GM12878 (cell line): ENCODE measurements around the gene TIMM9. TPM values are rescaled to one million over a fixed set of nuclear protein-coding genes. Genes with fewer than 3 reads are reported as not detected.

ENCODE experiments used
- ATAC-seq: fragments of 200-7000 bp; cut with Tn5 transposase; 3 replicates; pipeline ENCODE4 v1.9.1; 2020; ENCODE audit warnings: mild to moderate bottlenecking, moderate library complexity
- BruUV-seq: library from RNA; stranded (reverse); fragments of 400-500 nt; replicated peaks from 2 replicates; lab custom pipeline; 2021; lab: Mats Ljungman, UMichigan
- CTCF ChIA-PET: fragments of 300-600 bp; sonication (Branson Sonifier 250); formaldehyde crosslinking; extraction: SDS; loops from one replicate; lab custom pipeline; 2021; ENCODE audit warnings: inconsistent platforms; lab: Yijun Ruan, JAX
- POLR2A ChIA-PET: fragments of 350-600 bp; formaldehyde crosslinking; extraction: SDS; loops from one replicate; lab custom pipeline; 2021; ENCODE audit warnings: inconsistent platforms; lab: Charles Lee
- RAD21 ChIA-PET: fragments of 300-600 bp; sonication (Branson Sonifier 250); formaldehyde crosslinking; loops from one replicate; lab custom pipeline; 2023; ENCODE audit warnings: antibody characterized with exemption; ENCODE audit not compliant: unreplicated experiment; lab: Charles Lee
- SMC1A ChIA-PET: fragments of 300-600 bp; sonication (Branson Sonifier 250); formaldehyde crosslinking; loops from one replicate; lab custom pipeline; 2023; ENCODE audit not compliant: unreplicated experiment, uncharacterized antibody; lab: Charles Lee
- DNase-seq: peaks from one replicate; pipeline ENCODE4 v3.0.0-alpha.2; 2011; ENCODE audit warnings: low read depth, low spot score
- FAIRE-seq: peaks from 3 replicates; lab custom pipeline; 2011; peaks lifted over from hg19 to GRCh38; lab: Jason Lieb, UNC
- H2AFZ ChIP-seq: 2 replicates; pipeline ENCODE4 v1.6.0; 2011; ENCODE audit warnings: low read depth, low read length, control low read depth; ENCODE audit not compliant: control insufficient read depth
- H3K27ac ChIP-seq: 2 replicates; pipeline ENCODE4 v1.5.1; 2011; ENCODE audit warnings: control low read depth; ENCODE audit not compliant: control insufficient read depth, insufficient read depth
- H3K27me3 ChIP-seq, 2 experiments: replicated peaks in 1 of 2; 2 replicates each; pipeline versions ENCODE4 v1.6.0 to v1.6.1; 2011; ENCODE audit warnings: low read length in 1 of 2; ENCODE audit not compliant: control insufficient read depth in 2 of 2, insufficient read depth in 2 of 2
- H3K36me3 ChIP-seq, 2 experiments: 2 replicates each; pipeline ENCODE4 v1.5.1; 2011; ENCODE audit warnings: low read length in 1 of 2; ENCODE audit not compliant: control insufficient read depth in 2 of 2, insufficient read depth in 2 of 2
- H3K4me1 ChIP-seq: 2 replicates; pipeline ENCODE4 v1.6.1; 2011; ENCODE audit warnings: mild to moderate bottlenecking, low read length, moderate library complexity, mixed read lengths; ENCODE audit not compliant: control insufficient read depth, insufficient read depth
- H3K4me2 ChIP-seq: 2 replicates; pipeline ENCODE4 v1.6.0; 2011; ENCODE audit warnings: control low read depth; ENCODE audit not compliant: control insufficient read depth, insufficient read depth
- H3K4me3 ChIP-seq: fragments of 200-600 bp; sonication (generic); 2 replicates; pipeline ENCODE4 v1.5.1; 2016
- H3K79me2 ChIP-seq: 2 replicates; pipeline ENCODE4 v1.6.0; 2011; ENCODE audit warnings: low read length; ENCODE audit not compliant: control insufficient read depth, insufficient read depth
- H3K9ac ChIP-seq: 2 replicates; pipeline ENCODE4 v1.8.0; 2011; ENCODE audit warnings: low read length, control low read depth, mixed read lengths; ENCODE audit not compliant: control insufficient read depth, insufficient read depth
- H3K9me3 ChIP-seq: replicated peaks from 3 replicates; pipeline ENCODE4 v1.5.1; 2011; ENCODE audit warnings: mild to moderate bottlenecking, low read length; ENCODE audit not compliant: control insufficient read depth, insufficient read depth
- H4K20me1 ChIP-seq: 2 replicates; pipeline ENCODE4 v1.6.0; 2011; ENCODE audit not compliant: control insufficient read depth, insufficient read depth
- CBFB ChIP-seq: IDR thresholded peaks from 2 replicates; pipeline ENCODE4 v1.6.1; 2016; ENCODE audit warnings: antibody characterized with exemption, low read depth
- GATAD2B ChIP-seq: fragments of 450-650 bp; conservative IDR thresholded peaks from 2 replicates; pipeline ENCODE4 v1.6.1; 2017; ENCODE audit warnings: low read depth, mild to moderate bottlenecking, moderate library complexity
- LARP7 ChIP-seq: fragments of 450-650 bp; IDR thresholded peaks from 2 replicates; pipeline ENCODE4 v1.6.1; 2017; ENCODE audit warnings: mild to moderate bottlenecking
- MTA2 ChIP-seq: fragments of 450-650 bp; IDR thresholded peaks from 2 replicates; pipeline ENCODE4 v1.6.1; 2016; ENCODE audit warnings: low read depth, mild to moderate bottlenecking, moderate library complexity
- NFXL1 ChIP-seq: fragments of 450-650 bp; IDR thresholded peaks from 2 replicates; pipeline ENCODE4 v1.6.1; 2017; ENCODE audit warnings: antibody characterized with exemption, mild to moderate bottlenecking, borderline replicate concordance
- PML ChIP-seq: IDR thresholded peaks from 2 replicates; pipeline ENCODE4 v1.6.1; 2012; ENCODE audit warnings: low read length, inconsistent platforms
- RUNX3 ChIP-seq: IDR thresholded peaks from 2 replicates; pipeline ENCODE4 v1.6.1; 2012; ENCODE audit warnings: low read length, inconsistent platforms
- SUPT20H ChIP-seq: IDR thresholded peaks from 2 replicates; pipeline ENCODE4 v1.6.1; 2011; ENCODE audit warnings: low read depth, mild to moderate bottlenecking, low read length, moderate library complexity, borderline replicate concordance; ENCODE audit not compliant: control insufficient read depth
- WRNIP1 ChIP-seq: IDR thresholded peaks from 2 replicates; pipeline ENCODE4 v1.6.1; 2011; ENCODE audit warnings: low read depth, low read length, improper control_type of control experiment, borderline replicate concordance
- WGBS: methylation state at CpG from one replicate; pipeline ENCODE4 v1.1.6; 2016; ENCODE audit warnings: low lambda C conversion rate; ENCODE audit not compliant: insufficient replicate concordance, insufficient coverage; ENCODE audit errors: missing lambda C conversion rate; 5-methylcytosine and 5-hydroxymethylcytosine counted together
- in situ Hi-C: fragments of 300-500 bp; cut with MboI; formaldehyde crosslinking; loops from 9 replicates; pipeline ENCODE4 v1.14.3; 2018; ENCODE audit warnings: mixed read lengths
- intact Hi-C: fragments of 100-400 bp; cut with micrococcal nuclease; formaldehyde crosslinking; loops from one replicate; pipeline ENCODE4 v1.14.2; 2022; ENCODE audit not compliant: unreplicated experiment
- polyA plus RNA-seq, 11 experiments: library from polyadenylated mRNA; depleted of rRNA in 4 of 11; unstranded in 6 of 11; stranded (reverse) in 5 of 11; fragments of >200 nt; fragmentation: Nextera tagmentation in 4 of 11; fragmentation: Illumina TruSeq in 1 of 11; extraction: Ambion mirVana in 4 of 11; extraction: Trizol in 1 of 11; gene quantifications; 1 replicate in 1 of 11; 2 replicates in 10 of 11; pipeline versions ENCODE4 v1.2.1 to v1.2.3, GENCODE V29; 2011 to 2016; ENCODE audit warnings: inconsistent platforms in 2 of 11, missing spikeins in 2 of 11, low read depth in 1 of 11
- total RNA-seq, 4 experiments: library from RNA; depleted of rRNA in 3 of 4; stranded (reverse); fragments of >200 nt in 3 of 4; fragmentation: Illumina TruSeq in 1 of 4; extraction: Trizol in 1 of 4; gene quantifications; 2 replicates each; pipeline versions ENCODE4 v1.2.1 to v1.2.3, GENCODE V29; 2013 to 2021
- TF ChIP-seq, protein P1 (sequence below): IDR thresholded peaks from 2 replicates; pipeline ENCODE4 v1.6.1; 2011; ENCODE audit warnings: low read depth, low read length, improper control_type of control experiment, borderline replicate concordance
- TF ChIP-seq, protein P2 (sequence below): IDR thresholded peaks from 2 replicates; pipeline ENCODE4 v1.6.1; 2012; ENCODE audit warnings: low read depth, low read length, improper control_type of control experiment
- TF ChIP-seq, protein P3 (sequence below): fragments of 450-650 bp; formaldehyde crosslinking; IDR thresholded peaks from 2 replicates; pipeline ENCODE4 v1.4.0; 2020; ENCODE audit warnings: mild to moderate bottlenecking, moderate library complexity
- TF ChIP-seq, protein P4 (sequence below): fragments of 450-650 bp; IDR thresholded peaks from 2 replicates; pipeline ENCODE4 v1.6.1; 2016; ENCODE audit warnings: mild to moderate bottlenecking

The TIMM9 gene
- total and polyA plus RNA-seq, 10 of the 15 experiments (the other 5 are each of a cell fraction or from before 2014, with no cell fraction given): 36.6 to 116 (median 62.0) TPM

DNA sequence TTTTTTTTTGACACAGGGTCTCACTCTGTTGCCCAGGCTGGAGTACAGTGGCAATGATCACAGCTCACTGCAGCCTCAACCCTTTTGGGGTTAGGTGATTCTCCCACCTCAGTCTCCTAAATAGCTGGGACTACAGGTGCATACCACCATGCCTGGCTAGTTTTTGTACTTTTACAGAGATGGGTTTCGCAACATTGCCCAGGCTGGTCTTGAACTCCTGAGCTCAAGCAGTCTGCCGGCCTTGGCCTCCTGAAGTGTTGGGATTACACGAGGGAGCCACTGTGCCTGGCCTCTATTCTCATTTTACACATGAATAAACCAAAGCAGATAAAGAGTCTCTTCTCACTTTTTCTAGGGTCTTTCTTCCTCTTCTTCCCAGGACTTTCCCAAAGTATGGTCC, 28.4 kb downstream of the TIMM9 start:
- BruUV-seq: no TSS peak

DNA sequence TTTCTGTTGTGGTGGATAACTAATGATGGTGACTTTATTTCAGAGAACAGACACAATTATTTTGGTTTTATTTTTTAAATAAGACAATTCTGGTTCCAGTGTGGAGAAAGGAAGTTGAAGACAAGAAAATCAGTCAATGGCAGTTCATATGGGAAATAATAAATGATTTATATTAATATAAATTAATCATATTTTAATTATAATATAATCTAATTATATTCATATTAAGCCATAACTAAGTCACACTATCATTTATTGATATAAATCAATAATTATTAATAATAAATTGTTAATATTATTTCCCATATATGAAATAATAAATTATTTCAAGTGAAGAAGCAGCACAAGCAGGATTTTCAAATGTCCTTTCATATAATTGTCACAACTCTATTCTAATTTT, 28.8 kb downstream of the TIMM9 start:
- peaks cover 4% of the 10 kb centered on the region; the same call in 1 of the 2 replicates for H3K4me1 ChIP-seq
- H3K4me2 ChIP-seq: no peak overlapping the region
- no peak overlapping the region for H3K4me3 ChIP-seq
- no peaks in the 10 kb centered on the region for H3K36me3 ChIP-seq
- no peak overlapping the region for H3K27ac ChIP-seq
- ATAC-seq: no peak
- in situ Hi-C loops (no loop called here), intact Hi-C loops (loop anchor here (5.0 kb wide), 1 partner anchor 291 kb away; no protein-coding TSS in a partner anchor)
- no peak overlapping the region for H3K9ac ChIP-seq
- H2AFZ ChIP-seq: no peak overlapping the region
- no peaks in the 10 kb centered on the region for H3K79me2 ChIP-seq
- ChIA-PET RAD21 (interaction anchor here (1.1 kb wide), 1 partner anchor 100 kb away, joined by 3 read pairs; the partner anchor contains the start of gene ARID4A), SMC1A (no interaction called here), POLR2A (interaction anchor here (0.5 kb wide), 1 partner anchor 106 kb away, joined by 4 read pairs; no protein-coding TSS in a partner anchor), CTCF (no interaction called here)
- no peaks in the 10 kb centered on the region for H3K9me3 ChIP-seq
- no peak for DNase-seq
- no TSS peak for BruUV-seq
- no peak for FAIRE-seq
- no peaks in the 10 kb centered on the region for H4K20me1 ChIP-seq
- H3K27me3 ChIP-seq: no peaks in the 10 kb centered on the region
- no peak for TF ChIP-seq MTA2
- TF ChIP-seq, protein P1, sequence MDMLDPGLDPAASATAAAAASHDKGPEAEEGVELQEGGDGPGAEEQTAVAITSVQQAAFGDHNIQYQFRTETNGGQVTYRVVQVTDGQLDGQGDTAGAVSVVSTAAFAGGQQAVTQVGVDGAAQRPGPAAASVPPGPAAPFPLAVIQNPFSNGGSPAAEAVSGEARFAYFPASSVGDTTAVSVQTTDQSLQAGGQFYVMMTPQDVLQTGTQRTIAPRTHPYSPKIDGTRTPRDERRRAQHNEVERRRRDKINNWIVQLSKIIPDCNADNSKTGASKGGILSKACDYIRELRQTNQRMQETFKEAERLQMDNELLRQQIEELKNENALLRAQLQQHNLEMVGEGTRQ: no peak
- TF ChIP-seq CBFB: no peak
- no peak for TF ChIP-seq RUNX3
- TF ChIP-seq, protein P2, sequence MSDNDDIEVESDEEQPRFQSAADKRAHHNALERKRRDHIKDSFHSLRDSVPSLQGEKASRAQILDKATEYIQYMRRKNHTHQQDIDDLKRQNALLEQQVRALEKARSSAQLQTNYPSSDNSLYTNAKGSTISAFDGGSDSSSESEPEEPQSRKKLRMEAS: no peak
- TF ChIP-seq, protein P3, sequence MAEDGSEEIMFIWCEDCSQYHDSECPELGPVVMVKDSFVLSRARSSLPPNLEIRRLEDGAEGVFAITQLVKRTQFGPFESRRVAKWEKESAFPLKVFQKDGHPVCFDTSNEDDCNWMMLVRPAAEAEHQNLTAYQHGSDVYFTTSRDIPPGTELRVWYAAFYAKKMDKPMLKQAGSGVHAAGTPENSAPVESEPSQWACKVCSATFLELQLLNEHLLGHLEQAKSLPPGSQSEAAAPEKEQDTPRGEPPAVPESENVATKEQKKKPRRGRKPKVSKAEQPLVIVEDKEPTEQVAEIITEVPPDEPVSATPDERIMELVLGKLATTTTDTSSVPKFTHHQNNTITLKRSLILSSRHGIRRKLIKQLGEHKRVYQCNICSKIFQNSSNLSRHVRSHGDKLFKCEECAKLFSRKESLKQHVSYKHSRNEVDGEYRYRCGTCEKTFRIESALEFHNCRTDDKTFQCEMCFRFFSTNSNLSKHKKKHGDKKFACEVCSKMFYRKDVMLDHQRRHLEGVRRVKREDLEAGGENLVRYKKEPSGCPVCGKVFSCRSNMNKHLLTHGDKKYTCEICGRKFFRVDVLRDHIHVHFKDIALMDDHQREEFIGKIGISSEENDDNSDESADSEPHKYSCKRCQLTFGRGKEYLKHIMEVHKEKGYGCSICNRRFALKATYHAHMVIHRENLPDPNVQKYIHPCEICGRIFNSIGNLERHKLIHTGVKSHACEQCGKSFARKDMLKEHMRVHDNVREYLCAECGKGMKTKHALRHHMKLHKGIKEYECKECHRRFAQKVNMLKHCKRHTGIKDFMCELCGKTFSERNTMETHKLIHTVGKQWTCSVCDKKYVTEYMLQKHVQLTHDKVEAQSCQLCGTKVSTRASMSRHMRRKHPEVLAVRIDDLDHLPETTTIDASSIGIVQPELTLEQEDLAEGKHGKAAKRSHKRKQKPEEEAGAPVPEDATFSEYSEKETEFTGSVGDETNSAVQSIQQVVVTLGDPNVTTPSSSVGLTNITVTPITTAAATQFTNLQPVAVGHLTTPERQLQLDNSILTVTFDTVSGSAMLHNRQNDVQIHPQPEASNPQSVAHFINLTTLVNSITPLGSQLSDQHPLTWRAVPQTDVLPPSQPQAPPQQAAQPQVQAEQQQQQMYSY (CRISPR knock-in tag): no peak
- TF ChIP-seq WRNIP1: no peak

More for the DNA sequence above, 28.4 kb downstream of the TIMM9 start:
- Histone ChIP-seq H2AFZ (no peak overlapping the region), H3K27ac (no peak overlapping the region), H4K20me1 (no peaks in the 10 kb centered on the region), H3K79me2 (no peaks in the 10 kb centered on the region), H3K9ac (no peak overlapping the region), H3K27me3 (no peaks in the 10 kb centered on the region), H3K4me1 (peaks cover 4% of the 10 kb centered on the region; the same call in 1 of the 2 replicates), H3K4me2 (no peak overlapping the region), H3K36me3 (no peaks in the 10 kb centered on the region), H3K9me3 (no peaks in the 10 kb centered on the region), H3K4me3 (no peak overlapping the region)
- intact Hi-C loops (loop anchor here (5.0 kb wide), 1 partner anchor 292 kb away; no protein-coding TSS in a partner anchor), in situ Hi-C loops (no loop called here)
- ChIA-PET SMC1A (no interaction called here), RAD21 (no interaction called here), POLR2A (interaction anchor here (0.5 kb wide), 1 partner anchor 107 kb away, joined by 4 read pairs; no protein-coding TSS in a partner anchor), CTCF (no interaction called here)
- ATAC-seq (no peak), DNase-seq (no peak), FAIRE-seq (no peak)
- no peak for TF ChIP-seq NFXL1
- TF ChIP-seq LARP7: no peak
- TF ChIP-seq, protein P4, sequence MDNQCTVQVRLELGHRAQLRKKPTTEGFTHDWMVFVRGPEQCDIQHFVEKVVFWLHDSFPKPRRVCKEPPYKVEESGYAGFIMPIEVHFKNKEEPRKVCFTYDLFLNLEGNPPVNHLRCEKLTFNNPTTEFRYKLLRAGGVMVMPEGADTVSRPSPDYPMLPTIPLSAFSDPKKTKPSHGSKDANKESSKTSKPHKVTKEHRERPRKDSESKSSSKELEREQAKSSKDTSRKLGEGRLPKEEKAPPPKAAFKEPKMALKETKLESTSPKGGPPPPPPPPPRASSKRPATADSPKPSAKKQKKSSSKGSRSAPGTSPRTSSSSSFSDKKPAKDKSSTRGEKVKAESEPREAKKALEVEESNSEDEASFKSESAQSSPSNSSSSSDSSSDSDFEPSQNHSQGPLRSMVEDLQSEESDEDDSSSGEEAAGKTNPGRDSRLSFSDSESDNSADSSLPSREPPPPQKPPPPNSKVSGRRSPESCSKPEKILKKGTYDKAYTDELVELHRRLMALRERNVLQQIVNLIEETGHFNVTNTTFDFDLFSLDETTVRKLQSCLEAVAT: no peak
- TF ChIP-seq PML: no peak
- TF ChIP-seq SUPT20H: no peak
- no peak for TF ChIP-seq GATAD2B
- 81% methylated on average over 3 of the region's 3 CpGs for WGBS
